ENCODE measurements around the gene FAAP20. TPM values are rescaled to one million over a fixed set of nuclear protein-coding genes. Genes with fewer than 3 reads are reported as not detected.

FAAP20 gene
- total RNA-seq, 2 donors from 2014 or later: 19.8 to 23.6 TPM

GRCh38 chr1:2236695-2237677 is 42.4 kb upstream of the FAAP20 start:
- H3K4me3 ChIP-seq: no peak overlapping the region
- intact Hi-C loops (cut with DNase I): no loop called here
- WGBS, 2 donors: 77 to 94% methylated on average over 10 to 28 of the region's 28 CpGs
- H3K36me3 ChIP-seq (replicated peaks in 1 of 2; ENCODE audit: insufficient read depth in 1 of 2, low read depth in 2 of 2): no peaks in the 10 kb centered on the region
- DNase-seq (no peak), ATAC-seq (no peak)
- no peaks in the 10 kb centered on the region for H3K9me3 ChIP-seq
- TF ChIP-seq POLR2A (IDR thresholded peaks at IDR 0.05): no peak
- no peak for TF ChIP-seq CTCF (IDR thresholded peaks at IDR 0.05)
- peak overlapping the region in 1 of 4 donors; percentile 36 for H3K27ac ChIP-seq
- H3K27me3 ChIP-seq: no peaks in the 10 kb centered on the region
- peaks cover 87% of the 10 kb centered on the region for H3K4me1 ChIP-seq

- no peak overlapping the region for H3K4me3 ChIP-seq
- peaks cover 99% of the 10 kb centered on the region for H3K4me1 ChIP-seq
- H3K27ac ChIP-seq: peak overlapping the region in 3 of 4 donors; percentile 56 to 76 (median 74)
- DNase-seq: no peak
- intact Hi-C loops (cut with DNase I): no loop called here
- H3K9me3 ChIP-seq: no peaks in the 10 kb centered on the region
- WGBS, 2 donors: 89 to 93% methylated on average over 15 to 22 of the region's 22 CpGs
- no peaks in the 10 kb centered on the region for H3K36me3 ChIP-seq (replicated peaks in 1 of 2; ENCODE audit: insufficient read depth in 1 of 2, low read depth in 2 of 2)
- TF ChIP-seq POLR2A (IDR thresholded peaks at IDR 0.05): no peak
- TF ChIP-seq CTCF (IDR thresholded peaks at IDR 0.05): no peak
- no peaks in the 10 kb centered on the region for H3K27me3 ChIP-seq
- no peak for ATAC-seq
Observed at GRCh38 chr1:2235300-2235998, 40.9 kb upstream of the FAAP20 start.

GRCh38 chr1:2234762-2235113 is 40.2 kb upstream of the FAAP20 start:
- H3K27me3 ChIP-seq: no peaks in the 10 kb centered on the region
- H3K4me1 ChIP-seq: peaks cover 99% of the 10 kb centered on the region
- no peak for ATAC-seq
- DNase-seq: no peak
- peak overlapping the region in 3 of 4 donors; percentile 56 to 76 (median 74) for H3K27ac ChIP-seq
- H3K9me3 ChIP-seq: no peaks in the 10 kb centered on the region
- H3K36me3 ChIP-seq (replicated peaks in 1 of 2; ENCODE audit: insufficient read depth in 1 of 2, low read depth in 2 of 2): no peaks in the 10 kb centered on the region
- TF ChIP-seq CTCF (IDR thresholded peaks at IDR 0.05) (no peak), POLR2A (IDR thresholded peaks at IDR 0.05) (no peak)
- 41 to 47% methylated on average over 4 of the region's 4 CpGs for WGBS, 2 donors
- intact Hi-C loops (cut with DNase I): loop anchor here (5.0 kb wide), 1 partner anchor 42 kb away; the partner anchor contains the start of gene FAAP20
- no peak overlapping the region for H3K4me3 ChIP-seq

GRCh38 chr1:2233997-2234761 is 39.6 kb upstream of the FAAP20 start:
- DNase-seq (peak; percentile 59 to 89 (median 74)), ATAC-seq (peak; percentile 55)
- Histone ChIP-seq H3K27ac (peak overlapping the region in 3 of 4 donors; percentile 56 to 76 (median 74)), H3K4me3 (no peak overlapping the region), H3K4me1 (peaks cover 99% of the 10 kb centered on the region), H3K27me3 (no peaks in the 10 kb centered on the region), H3K9me3 (no peaks in the 10 kb centered on the region), H3K36me3 (replicated peaks in 1 of 2; ENCODE audit: insufficient read depth in 1 of 2, low read depth in 2 of 2) (no peaks in the 10 kb centered on the region)
- TF ChIP-seq POLR2A (IDR thresholded peaks at IDR 0.05) (peak in 2 of 3 donors; percentile 7 to 52), CTCF (IDR thresholded peaks at IDR 0.05) (no peak)
- 57 to 59% methylated on average over 7 to 24 of the region's 27 CpGs for WGBS, 2 donors
- intact Hi-C loops (cut with DNase I): loop anchor here (5.0 kb wide), 1 partner anchor 42 kb away; the partner anchor contains the start of gene FAAP20
